Measurements from ENCODE around the gene PRR12. TPM values are rescaled to one million over a fixed set of nuclear protein-coding genes. Genes with fewer than 3 reads are reported as not detected.

Gene PRR12
- total RNA-seq, 2 experiments from 2014 or later: 41.7 to 42.2 TPM

- H3K4me3 Mint-ChIP-seq: no peak overlapping the region
- H3K36me3 ChIP-seq (ENCODE audit: insufficient read depth, low read length): peaks cover 76% of the 10 kb centered on the region
- intact Hi-C loops (cut with DNase I, micrococcal nuclease): no loop called here
- ChIA-PET CTCF (no interaction called here), POLR2A (no interaction called here)
- no peaks in the 10 kb centered on the region for H3K27me3 Mint-ChIP-seq
- no peak overlapping the region for H3K27ac ChIP-seq (ENCODE audit: low read depth in 1 of 2, low read length in 2 of 2)
- ATAC-seq (ENCODE audit: poor library complexity): no peak
- H3K4me1 ChIP-seq (ENCODE audit: insufficient read depth, low read length): peaks cover 2% of the 10 kb centered on the region
- H3K4me1 Mint-ChIP-seq (ENCODE audit: low read depth): no peaks in the 10 kb centered on the region
- H3K27ac Mint-ChIP-seq: no peak overlapping the region
- no peaks in the 10 kb centered on the region for H3K27me3 ChIP-seq (ENCODE audit: control insufficient read depth in 1 of 2, insufficient read depth in 2 of 2, low read length in 2 of 2)
- no peak overlapping the region for H3K4me3 ChIP-seq (ENCODE audit: low read length)
- H3K9me3 ChIP-seq (ENCODE audit: control insufficient read depth in 1 of 2, insufficient read depth in 1 of 2, low read length in 2 of 2): no peaks in the 10 kb centered on the region
- peak in 1 of 14 experiments; percentile 29 for DNase-seq
- no peak for TF ChIP-seq CTCF (IDR thresholded peaks at IDR 0.05)
- H3K9me3 Mint-ChIP-seq: no peaks in the 10 kb centered on the region
- peaks cover 61% of the 10 kb centered on the region for H3K36me3 Mint-ChIP-seq (ENCODE audit: low read depth)
These were observed 60.2 kb downstream of the PRR12 start for GRCh38 chr19:49651029-49651819.

- no peak overlapping the region for H3K4me3 Mint-ChIP-seq
- Histone ChIP-seq H3K27me3 (ENCODE audit: control insufficient read depth in 1 of 2, insufficient read depth in 2 of 2, low read length in 2 of 2) (no peaks in the 10 kb centered on the region), H3K4me1 (ENCODE audit: insufficient read depth, low read length) (peaks cover 2% of the 10 kb centered on the region), H3K9me3 (ENCODE audit: control insufficient read depth in 1 of 2, insufficient read depth in 1 of 2, low read length in 2 of 2) (no peaks in the 10 kb centered on the region), H3K36me3 (ENCODE audit: insufficient read depth, low read length) (peaks cover 76% of the 10 kb centered on the region), H3K4me3 (ENCODE audit: low read length) (no peak overlapping the region), H3K27ac (ENCODE audit: low read depth in 1 of 2, low read length in 2 of 2) (no peak overlapping the region)
- no peak for DNase-seq
- ChIA-PET CTCF (no interaction called here), POLR2A (no interaction called here)
- H3K9me3 Mint-ChIP-seq: no peaks in the 10 kb centered on the region
- H3K27me3 Mint-ChIP-seq: no peaks in the 10 kb centered on the region
- TF ChIP-seq CTCF (IDR thresholded peaks at IDR 0.05): no peak
- peaks cover 64% of the 10 kb centered on the region for H3K36me3 Mint-ChIP-seq (ENCODE audit: low read depth)
- no peak for ATAC-seq (ENCODE audit: poor library complexity)
- no peaks in the 10 kb centered on the region for H3K4me1 Mint-ChIP-seq (ENCODE audit: low read depth)
- no peak overlapping the region for H3K27ac Mint-ChIP-seq
- intact Hi-C loops (cut with DNase I, micrococcal nuclease): no loop called here
These were observed 61.0 kb downstream of the PRR12 start for GRCh38 chr19:49651820-49652550.

- Mint-ChIP-seq H3K4me3 (no peak overlapping the region), H3K4me1 (ENCODE audit: low read depth) (no peaks in the 10 kb centered on the region), H3K36me3 (ENCODE audit: low read depth) (peaks cover 64% of the 10 kb centered on the region), H3K27ac (no peak overlapping the region), H3K9me3 (no peaks in the 10 kb centered on the region), H3K27me3 (no peaks in the 10 kb centered on the region)
- no peak overlapping the region for H3K4me3 ChIP-seq (ENCODE audit: low read length)
- CTCF ChIA-PET: no interaction called here
- no peaks in the 10 kb centered on the region for H3K9me3 ChIP-seq (ENCODE audit: control insufficient read depth in 1 of 2, insufficient read depth in 1 of 2, low read length in 2 of 2)
- POLR2A ChIA-PET: no interaction called here
- no peak for DNase-seq
- TF ChIP-seq CTCF (IDR thresholded peaks at IDR 0.05): no peak
- no peak for ATAC-seq (ENCODE audit: poor library complexity)
- H3K27me3 ChIP-seq (ENCODE audit: control insufficient read depth in 1 of 2, insufficient read depth in 2 of 2, low read length in 2 of 2): no peaks in the 10 kb centered on the region
- no peak overlapping the region for H3K27ac ChIP-seq (ENCODE audit: low read depth in 1 of 2, low read length in 2 of 2)
- peaks cover 76% of the 10 kb centered on the region for H3K36me3 ChIP-seq (ENCODE audit: insufficient read depth, low read length)
- peaks cover 2% of the 10 kb centered on the region for H3K4me1 ChIP-seq (ENCODE audit: insufficient read depth, low read length)
- intact Hi-C loops (cut with DNase I, micrococcal nuclease): no loop called here
These were observed 61.8 kb downstream of the PRR12 start for GRCh38 chr19:49652551-49653465.
